Panc1 (cell line): ENCODE measurements around the gene MPP3. TPM values are rescaled to one million over a fixed set of nuclear protein-coding genes. Genes with fewer than 3 reads are reported as not detected.

Experiments
- ATAC-seq: fragments of 200-7000 bp; cut with Tn5 transposase; 2 replicates; pipeline ENCODE4 v1.9.1; 2020; ENCODE audit warnings: mild to moderate bottlenecking, moderate library complexity
- BruUV-seq: library from RNA; stranded (reverse); fragments of 400-500 nt; replicated peaks from 2 replicates; lab custom pipeline; 2021; lab: Mats Ljungman, UMichigan
- CTCF ChIA-PET: fragments of 300-600 bp; sonication (Branson Sonifier 250); formaldehyde crosslinking; loops from one replicate; lab custom pipeline; 2022; ENCODE audit warnings: antibody characterized with exemption; lab: Charles Lee
- POLR2A ChIA-PET: fragments of 300-600 bp; sonication (Branson Sonifier 250); formaldehyde crosslinking; loops from one replicate; lab custom pipeline; 2022; ENCODE audit warnings: antibody characterized with exemption; lab: Charles Lee
- DNase-seq: peaks from one replicate; pipeline ENCODE4 v3.0.0-alpha.2; 2010; ENCODE audit warnings: low read depth, low spot score
- H3K27ac ChIP-seq: 2 replicates; pipeline ENCODE4 v1.5.1; 2011; ENCODE audit warnings: mild to moderate bottlenecking, low read length, inconsistent platforms
- H3K27me3 ChIP-seq: fragments of 200-500 bp; sonication (Bioruptor generic); 2 replicates; pipeline ENCODE4 v1.6.0; 2014; ENCODE audit warnings: low read length, inconsistent platforms; ENCODE audit not compliant: control insufficient read depth, insufficient read depth
- H3K36me3 ChIP-seq: fragments of 200-500 bp; sonication (Bioruptor generic); 2 replicates; pipeline ENCODE4 v1.5.1; 2014; ENCODE audit warnings: inconsistent platforms, mild to moderate bottlenecking, low read length, moderate library complexity; ENCODE audit not compliant: control insufficient read depth, insufficient read depth
- H3K4me1 ChIP-seq: 2 replicates; pipeline ENCODE4 v1.5.1; 2011; ENCODE audit warnings: inconsistent platforms, mild to moderate bottlenecking, low read length, moderate library complexity; ENCODE audit not compliant: control insufficient read depth, insufficient read depth
- H3K4me3 ChIP-seq, 2 experiments: 2 replicates each; pipeline ENCODE4 v1.5.1; 2011 to 2012; ENCODE audit warnings: low read depth in 2 of 2, low read length in 2 of 2, mild to moderate bottlenecking in 2 of 2, inconsistent platforms in 1 of 2, moderate library complexity in 1 of 2
- H3K9me3 ChIP-seq: fragments of 200-500 bp; sonication (Bioruptor generic); 2 replicates; pipeline ENCODE4 v1.5.1; 2014; ENCODE audit warnings: low read depth, mild to moderate bottlenecking, inconsistent platforms, low read length, moderate library complexity; ENCODE audit not compliant: control insufficient read depth, insufficient read depth
- CTCF ChIP-seq: fragments of 450-650 bp; IDR thresholded peaks from 2 replicates; pipeline ENCODE4 v1.5.1; 2017; ENCODE audit warnings: mild to moderate bottlenecking
- POLR2AphosphoS5 ChIP-seq: IDR thresholded peaks from 2 replicates; pipeline ENCODE4 v1.6.1; 2012; ENCODE audit warnings: mild to moderate bottlenecking, low read depth, low read length, moderate library complexity
- REST ChIP-seq, 2 experiments: IDR thresholded peaks; 2 replicates each; pipeline ENCODE4 v1.6.1; 2011 to 2012; ENCODE audit warnings: low read depth in 2 of 2, control low read depth in 1 of 2, low read length in 1 of 2, mild to moderate bottlenecking in 1 of 2, moderate library complexity in 1 of 2; ENCODE audit not compliant: insufficient read depth in 1 of 2
- SIN3A ChIP-seq: IDR thresholded peaks from 2 replicates; pipeline ENCODE4 v1.6.1; 2012; ENCODE audit warnings: low read depth, mild to moderate bottlenecking, low read length, moderate library complexity, borderline replicate concordance; ENCODE audit not compliant: insufficient read depth
- TCF7L2 ChIP-seq: IDR thresholded peaks from 2 replicates; pipeline ENCODE4 v1.6.1; 2011; ENCODE audit warnings: mild to moderate bottlenecking, low read depth, low read length, inconsistent platforms
- in situ Hi-C: cut with HindIII; loops from 2 replicates; pipeline ENCODE4 v1.10.0; 2016; ENCODE audit warnings: low sequenced_read_pairs, low pct_unique_long_range_greater_than_20kb
- intact Hi-C: fragments of 100-400 bp; cut with micrococcal nuclease; formaldehyde crosslinking; loops from one replicate; pipeline ENCODE4 v1.10.0; 2022; ENCODE audit not compliant: unreplicated experiment
- total RNA-seq: library from RNA; stranded (reverse); gene quantifications from one replicate; pipeline ENCODE4 v1.2.1, GENCODE V29; 2021; ENCODE audit not compliant: unreplicated experiment

The MPP3 gene
- total RNA-seq, 1 experiment from 2014 or later, result 7.1 TPM

- no TSS peak for BruUV-seq
- H3K9me3 ChIP-seq, result no peaks in the 10 kb centered on the region
- no peaks in the 10 kb centered on the region for H3K4me1 ChIP-seq
- no peak for ATAC-seq
- DNase-seq, result no peak
- H3K36me3 ChIP-seq, result no peaks in the 10 kb centered on the region
- in situ Hi-C loops (no loop called here), intact Hi-C loops (no loop called here)
- no peak for TF ChIP-seq TCF7L2
- TF ChIP-seq POLR2AphosphoS5, result no peak
- TF ChIP-seq SIN3A, result no peak
- TF ChIP-seq REST (IDR thresholded peaks at IDR 0.05; ENCODE audit: insufficient read depth in 1 of 2, low read depth in 2 of 2, low read length in 1 of 2), result no peak
- TF ChIP-seq CTCF, result no peak
- POLR2A ChIA-PET, result no interaction called here
- no peak overlapping the region for H3K4me3 ChIP-seq
- H3K27ac ChIP-seq, result no peak overlapping the region
- CTCF ChIA-PET, result no interaction called here
- no peaks in the 10 kb centered on the region for H3K27me3 ChIP-seq
Observed at GRCh38 chr17:43823350-43824084, 9.4 kb downstream of the MPP3 start.

- no peaks in the 10 kb centered on the region for H3K27me3 ChIP-seq
- in situ Hi-C loops (no loop called here), intact Hi-C loops (no loop called here)
- H3K4me3 ChIP-seq, result no peak overlapping the region
- no peak for TF ChIP-seq POLR2AphosphoS5
- TF ChIP-seq REST (IDR thresholded peaks at IDR 0.05; ENCODE audit: insufficient read depth in 1 of 2, low read depth in 2 of 2, low read length in 1 of 2), result no peak
- no peak for TF ChIP-seq SIN3A
- TF ChIP-seq TCF7L2, result no peak
- TF ChIP-seq CTCF, result no peak
- ChIA-PET CTCF (no interaction called here), POLR2A (no interaction called here)
- no peak for DNase-seq
- no peak overlapping the region for H3K27ac ChIP-seq
- no TSS peak for BruUV-seq
- no peaks in the 10 kb centered on the region for H3K4me1 ChIP-seq
- H3K9me3 ChIP-seq, result no peaks in the 10 kb centered on the region
- ATAC-seq, result no peak
- no peaks in the 10 kb centered on the region for H3K36me3 ChIP-seq
Observed at GRCh38 chr17:43822570-43823190, 10.3 kb downstream of the MPP3 start.
